Measurements from ENCODE around the gene PIP5K1A. TPM values are rescaled to one million over a fixed set of nuclear protein-coding genes. Genes with fewer than 3 reads are reported as not detected.

The PIP5K1A gene
- total and polyA plus RNA-seq, 2 of the 8 experiments (the other 6 are each of a cell fraction or from before 2014, with no cell fraction given): 87.5 to 105 TPM

DNA sequence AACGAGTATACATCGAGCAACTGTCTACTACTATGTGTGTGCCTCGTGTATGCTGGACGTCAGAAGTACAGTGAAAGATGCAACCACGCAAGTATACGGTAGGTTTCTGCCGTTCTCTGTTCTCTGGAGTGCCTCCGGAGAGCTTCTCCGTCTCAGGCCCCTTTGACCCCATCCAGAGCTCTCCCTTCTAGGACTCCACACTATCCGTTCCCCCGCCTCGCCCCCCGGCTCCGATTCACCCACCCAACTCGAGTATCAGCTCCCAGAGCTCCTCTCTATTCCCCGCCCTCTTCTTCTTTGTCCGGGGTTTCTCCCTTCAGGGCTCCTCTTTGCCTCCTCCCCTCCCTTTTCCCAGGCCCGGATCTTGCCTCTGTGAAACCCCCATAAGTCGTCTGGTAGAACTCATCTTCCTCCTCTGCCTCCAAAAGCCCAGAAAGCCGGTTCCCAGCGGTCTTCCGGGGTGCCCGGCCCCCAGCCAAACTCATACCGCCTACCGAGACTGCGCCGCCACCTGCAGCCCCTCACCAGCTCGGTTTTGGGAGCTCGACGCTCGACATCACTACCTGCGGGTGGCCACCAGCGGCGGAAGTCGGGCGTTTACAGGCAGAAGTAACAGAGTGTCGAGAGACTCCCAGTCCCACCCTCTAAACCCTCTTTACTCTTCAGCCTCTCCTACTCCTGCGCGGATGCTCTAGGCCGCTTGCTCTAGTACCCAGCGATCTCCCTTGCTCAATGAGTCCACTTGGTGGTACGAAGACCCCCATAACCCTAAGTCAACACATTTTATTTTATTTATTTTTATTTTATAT lies 8.5 kb upstream of the PIP5K1A start, which contains the start of gene VPS72:
Gene VPS72 (minus strand): TSS at position 561 of the 809 bp plus-strand sequence. CDS start 76 bp downstream, at position 485.
- Histone ChIP-seq H3K23ac (ENCODE audit: insufficient read length) (no peak within 1 kb of the TSS), H3K4ac (replicated peaks; ENCODE audit: insufficient read length, low read depth, low read length) (no peak within 1 kb of the TSS), H2BK120ac (replicated peaks; ENCODE audit: low read depth, low read length) (no peak within 1 kb of the TSS), H3K4me3 (ENCODE audit: extremely low read depth in 1 of 4, insufficient read depth in 2 of 4, low read depth in 3 of 4, low read length in 4 of 4) (peak within 1 kb of the TSS; percentile 70 to 98 (median 95)), H3K27ac (ENCODE audit: low read depth, low read length) (peak within 1 kb of the TSS; percentile 71), H2BK12ac (ENCODE audit: low read depth, low read length) (no peak within 1 kb of the TSS), H4K8ac (ENCODE audit: extremely low read depth, insufficient read depth, low read length) (peak within 1 kb of the TSS; percentile 98; the same call in 1 of the 2 replicates), H4K5ac (ENCODE audit: insufficient read length, low read depth, low read length) (peak within 1 kb of the TSS; percentile 20), H2BK15ac (ENCODE audit: low read length) (no peak within 1 kb of the TSS), H3K27me3 (replicated peaks in 1 of 4; ENCODE audit: control insufficient read depth in 3 of 4, extremely low read depth in 1 of 4, insufficient read depth in 3 of 4, low read length in 3 of 4) (no peaks in the 10 kb centered on the region), H2BK20ac (ENCODE audit: low read length) (no peak within 1 kb of the TSS), H3K79me1 (ENCODE audit: low read depth, low read length) (peaks cover 3% of the 10 kb centered on the region; the same call in 1 of the 2 replicates), H2AK5ac (ENCODE audit: low read depth, low read length) (no peak within 1 kb of the TSS), H3K4me2 (ENCODE audit: insufficient read depth in 1 of 2, low read depth in 2 of 2, low read length in 2 of 2) (peak within 1 kb of the TSS; percentile 70 to 73), H4K20me1 (replicated peaks in 1 of 2; ENCODE audit: control insufficient read depth in 1 of 2, insufficient read depth in 2 of 2, low read length in 2 of 2) (peaks cover 0 to 3% of the 10 kb centered on the region in 2 experiments), H3K14ac (ENCODE audit: insufficient read length) (no peak within 1 kb of the TSS), H3K79me2 (ENCODE audit: control insufficient read depth in 1 of 2, insufficient read depth in 2 of 2, low read length in 2 of 2) (peaks cover 7 to 33% of the 10 kb centered on the region in 2 experiments), H3K56ac (replicated peaks; ENCODE audit: insufficient read length, low read depth, low read length) (peak within 1 kb of the TSS; percentile 51), H2BK5ac (ENCODE audit: low read depth, low read length) (peak within 1 kb of the TSS; percentile 74; the same call in 1 of the 2 replicates), H2AFZ (ENCODE audit: low read length) (peak within 1 kb of the TSS; percentile 68), H3K23me2 (ENCODE audit: low read depth, low read length) (no peaks in the 10 kb centered on the region; the same call in 1 of the 2 replicates), H3K9ac (replicated peaks in 1 of 4; ENCODE audit: extremely low read depth in 1 of 4, low read depth in 3 of 4, low read length in 3 of 4) (peak within 1 kb of the TSS; percentile 80 to 95 (median 88)), H4K91ac (replicated peaks; ENCODE audit: insufficient read length, low read length) (no peak within 1 kb of the TSS), H3K4me1 (replicated peaks in 1 of 4; ENCODE audit: control insufficient read depth in 3 of 4, insufficient read depth in 4 of 4, low read length in 3 of 4) (no peaks in the 10 kb centered on the region), H3K9me3 (ENCODE audit: insufficient read depth in 2 of 2, low read depth in 1 of 2, low read length in 1 of 2) (no peaks in the 10 kb centered on the region), H3K36me3 (ENCODE audit: control insufficient read depth in 2 of 4, insufficient read depth in 4 of 4, low read length in 3 of 4) (peaks cover under 1 to 12% (median 10%) of the 10 kb centered on the region in 4 experiments; a peak in 5 of 8 replicates), H3K18ac (ENCODE audit: extremely low read depth, low read length) (0 out of 2 replicates have a peak within 1 kb of the TSS, but pooled peaks have one; percentile 42)
- peak; percentile 60 to 86 for DNase-seq (ENCODE audit: low read depth in 1 of 2, low spot score in 2 of 2)
- ChIA-PET POLR2A (ENCODE audit: partially characterized antibody) (interaction anchor here (0.7 to 2.7 kb wide), 25 partner anchors 9 to 230 kb away, joined by 3 to 13 read pairs (median 5); partner anchors contain the start of genes C1orf56, CDC42SE1, PIP5K1A and PSMD4), CTCF (ENCODE audit: partially characterized antibody) (interaction anchor here (0.6 to 1.5 kb wide), 8 partner anchors 11 to 184 kb away, joined by 3 to 6 read pairs (median 3); partner anchors contain the start of genes LYSMD1 and TMOD4)
- no peak for FAIRE-seq
- 3% methylated on average over 42 of the region's 42 CpGs; no CpG with 5 or more reads in 1 of the 2 experiments for WGBS, 2 experiments (ENCODE audit: extremely low coverage in 1 of 2, insufficient coverage in 1 of 2, insufficient read length in 1 of 2, insufficient replicate concordance in 2 of 2, low coverage in 1 of 2, low lambda C conversion rate in 2 of 2, missing lambda C conversion rate in 1 of 2)
- TF ChIP-seq HDAC2 (IDR thresholded peaks at IDR 0.05; ENCODE audit: borderline replicate concordance in 1 of 2, low read depth in 2 of 2, low read length in 2 of 2): no peak
- TF ChIP-seq POLR2A (IDR thresholded peaks at IDR 0.05; ENCODE audit: control extremely low read depth in 1 of 2, low read depth in 2 of 2, low read length in 2 of 2): peak; percentile 75 to 89
- peak; percentile 76 for TF ChIP-seq SP1 (IDR thresholded peaks at IDR 0.05; ENCODE audit: low read depth, low read length)
- no peak for TF ChIP-seq TCF12 (IDR thresholded peaks at IDR 0.05; ENCODE audit: low read depth, low read length)
- peak; percentile 66 for TF ChIP-seq CREB1 (IDR thresholded peaks at IDR 0.05)
- no peak for TF ChIP-seq BCL11A (IDR thresholded peaks at IDR 0.05; ENCODE audit: low read depth in 2 of 2, low read length in 2 of 2)
- TF ChIP-seq TBP (IDR thresholded peaks at IDR 0.05; ENCODE audit: low read depth, low read length): peak; percentile 91
- TF ChIP-seq NANOG (IDR thresholded peaks at IDR 0.05; ENCODE audit: insufficient read depth, low read depth, low read length, poor library complexity, severe bottlenecking): peak; percentile 54
- no peak for TF ChIP-seq JUND (IDR thresholded peaks at IDR 0.05; ENCODE audit: low read length)
- TF ChIP-seq KDM1A (IDR thresholded peaks at IDR 0.05; ENCODE audit: borderline replicate concordance, low read length): no peak
- TF ChIP-seq CHD2 (IDR thresholded peaks at IDR 0.05; ENCODE audit: low read length): no peak
- no peak for TF ChIP-seq CHD1 (IDR thresholded peaks at IDR 0.05; ENCODE audit: low read depth, low read length)
- 0 out of 2 replicates have a peak, but pooled peaks have one; percentile 70 for TF ChIP-seq SP4 (IDR thresholded peaks at IDR 0.05; ENCODE audit: low read length)

Measured in H1 (cell line).